Astrocyte of the spinal cord (primary cell): ENCODE data around the gene SNTB2.
A peak's percentile ranks its signal among the peaks of the same experiment; 100 is the strongest.

Source experiments
- DNase-seq: peaks from one replicate; pipeline ENCODE4 v3.0.0; 2011; ENCODE audit warnings: low read depth, low spot score
- H3K4me3 ChIP-seq: 2 replicates; pipeline ENCODE4 v1.5.1; 2011; ENCODE audit warnings: low read depth, mild to moderate bottlenecking, low read length, moderate library complexity
- CTCF ChIP-seq: IDR thresholded peaks from 2 replicates; pipeline ENCODE4 v1.5.1; 2012; ENCODE audit warnings: low read depth, mild to moderate bottlenecking, low read length, inconsistent platforms
- in situ Hi-C: cut with HindIII; loops from 2 replicates; pipeline ENCODE4 v1.10.0; 2017; ENCODE audit warnings: low sequenced_read_pairs

The SNTB2 gene

GRCh38 chr16:69324013-69324531 is 137.1 kb downstream of the SNTB2 start:
- no peak for DNase-seq
- no peak for TF ChIP-seq CTCF
- in situ Hi-C loops = no loop called here
- H3K4me3 ChIP-seq = no peak overlapping the region

GRCh38 chr16:69324585-69325253 is 137.8 kb downstream of the SNTB2 start:
- no peak for TF ChIP-seq CTCF
- in situ Hi-C loops = no loop called here
- no peak for DNase-seq
- no peak overlapping the region for H3K4me3 ChIP-seq

- no peak for TF ChIP-seq CTCF
Observed at GRCh38 chr16:69325784-69326171, 138.8 kb downstream of the SNTB2 start.

GRCh38 chr16:69326172-69326873 is 139.4 kb downstream of the SNTB2 start:
- H3K4me3 ChIP-seq = no peak overlapping the region
- DNase-seq = no peak
- no peak for TF ChIP-seq CTCF
- in situ Hi-C loops = no loop called here

More at GRCh38 chr16:69325784-69326171, 138.8 kb downstream of the SNTB2 start:
- H3K4me3 ChIP-seq = no peak overlapping the region
- DNase-seq = no peak
- in situ Hi-C loops = no loop called here

- DNase-seq = no peak
- no peak overlapping the region for H3K4me3 ChIP-seq
- in situ Hi-C loops = no loop called here
- no peak for TF ChIP-seq CTCF
Observed at GRCh38 chr16:69327585-69328310, 140.8 kb downstream of the SNTB2 start.

GRCh38 chr16:69328854-69329316 is 141.9 kb downstream of the SNTB2 start:
- no peak for TF ChIP-seq CTCF
- in situ Hi-C loops = no loop called here
- DNase-seq = peak; percentile 70
- peak overlapping the region; percentile 65 for H3K4me3 ChIP-seq
